ENCODE results near the gene KBTBD4.
"Not testable (repeated sequence)": the region's sequence is repeated elsewhere in the genome, so short reads cannot be mapped to it uniquely, and the experiment has no call there.

KBTBD4 gene

DNA sequence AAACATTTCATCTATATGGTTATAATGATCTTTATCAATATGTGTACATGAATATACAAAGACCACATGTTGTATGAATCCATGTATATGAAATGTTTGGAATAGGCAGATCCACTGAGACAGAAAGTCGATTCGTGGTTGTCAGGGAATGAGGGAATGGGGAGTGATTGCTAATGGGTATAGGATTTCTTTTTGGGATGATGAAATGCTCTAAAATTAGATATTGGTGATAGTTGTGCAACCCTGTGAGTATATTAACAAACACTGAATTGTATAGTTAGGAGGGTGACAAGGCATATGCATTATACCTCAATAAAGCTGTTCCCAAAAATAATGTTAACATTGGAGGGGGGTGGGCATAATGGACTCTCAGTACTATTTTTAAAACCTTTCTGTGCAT, 18.3 kb downstream of the KBTBD4 start:
- DNase-seq (ENCODE audit: low read depth in 2 of 2): no peak

GRCh38 chr11:47558695-47559094, 20.1 kb downstream of the KBTBD4 start:
- DNase-seq (ENCODE audit: low read depth in 2 of 2): no peak

DNA sequence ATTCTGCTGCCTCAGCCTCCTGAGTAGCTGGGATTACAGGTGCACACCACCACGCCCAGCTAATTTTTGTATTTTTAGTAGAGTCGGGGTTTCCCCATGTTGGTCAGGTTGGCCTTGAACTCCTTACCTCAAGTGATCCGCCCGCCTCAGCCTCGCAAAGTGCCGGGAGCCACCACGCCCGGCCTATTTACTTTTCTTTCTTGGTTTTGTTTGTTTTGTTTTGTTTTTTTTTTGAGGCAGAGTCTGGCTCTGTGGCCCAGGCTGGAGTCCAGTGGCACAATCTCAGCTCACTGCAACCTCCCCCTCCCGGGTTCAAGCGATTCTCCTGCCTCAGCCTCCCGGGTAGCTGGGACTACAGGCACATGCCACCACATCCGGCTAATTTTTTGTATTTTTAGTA, 21.8 kb downstream of the KBTBD4 start:
- not testable (repeated sequence) for DNase-seq (ENCODE audit: low read depth in 2 of 2)

- DNase-seq (ENCODE audit: low read depth in 2 of 2): no peak
Observed at GRCh38 chr11:47553406-47553743, 25.4 kb downstream of the KBTBD4 start.

DNA sequence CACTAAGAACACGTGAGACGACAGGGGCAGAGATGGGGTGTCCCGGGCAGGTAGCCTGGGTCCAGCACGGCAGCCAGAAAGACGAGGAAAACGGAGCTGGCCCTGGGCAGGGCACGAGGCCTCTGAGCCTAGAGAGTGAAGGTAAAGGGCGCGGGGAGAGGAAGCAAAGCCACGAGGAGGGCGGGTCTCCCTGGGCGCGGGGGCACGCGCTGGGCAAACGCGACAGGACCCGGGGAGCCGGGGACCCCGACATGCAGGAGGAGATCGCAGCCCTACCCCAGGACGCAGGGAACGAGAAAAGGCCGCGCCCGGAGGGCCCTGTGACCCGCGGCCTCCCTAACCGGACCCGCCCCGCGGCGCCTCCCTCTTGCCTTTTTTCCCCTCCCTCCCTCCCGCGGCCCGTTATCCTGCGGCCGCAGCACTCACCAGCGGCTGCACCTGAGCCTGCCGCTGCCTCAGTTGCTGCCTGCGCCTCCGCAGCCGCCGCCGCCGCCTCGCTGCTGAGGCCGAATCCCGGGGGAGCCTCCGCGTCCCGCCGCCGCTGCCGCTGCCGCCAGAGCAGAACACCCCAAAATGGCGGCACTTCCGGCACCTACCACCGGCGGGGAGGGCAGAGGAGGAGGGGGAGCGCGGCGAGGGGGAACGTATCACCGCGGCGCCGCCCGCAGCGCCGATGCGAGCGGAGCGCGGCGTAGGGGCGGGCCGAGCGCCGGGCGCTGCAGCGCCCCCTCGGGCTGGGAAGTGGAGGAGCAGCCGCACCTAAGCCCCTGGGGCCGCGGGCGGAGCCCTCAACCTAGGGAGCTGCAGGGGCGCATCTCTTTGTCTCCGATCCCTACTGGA, 26.0 kb downstream of the KBTBD4 start, which contains the start of gene CELF1:
Gene CELF1, minus strand, starts transcription at position 567 of the 840 bp plus-strand sequence. CDS start 53,609 bp downstream, outside the sequence.
- peak; percentile 85 to 89 for DNase-seq (ENCODE audit: low read depth in 2 of 2)

DNA sequence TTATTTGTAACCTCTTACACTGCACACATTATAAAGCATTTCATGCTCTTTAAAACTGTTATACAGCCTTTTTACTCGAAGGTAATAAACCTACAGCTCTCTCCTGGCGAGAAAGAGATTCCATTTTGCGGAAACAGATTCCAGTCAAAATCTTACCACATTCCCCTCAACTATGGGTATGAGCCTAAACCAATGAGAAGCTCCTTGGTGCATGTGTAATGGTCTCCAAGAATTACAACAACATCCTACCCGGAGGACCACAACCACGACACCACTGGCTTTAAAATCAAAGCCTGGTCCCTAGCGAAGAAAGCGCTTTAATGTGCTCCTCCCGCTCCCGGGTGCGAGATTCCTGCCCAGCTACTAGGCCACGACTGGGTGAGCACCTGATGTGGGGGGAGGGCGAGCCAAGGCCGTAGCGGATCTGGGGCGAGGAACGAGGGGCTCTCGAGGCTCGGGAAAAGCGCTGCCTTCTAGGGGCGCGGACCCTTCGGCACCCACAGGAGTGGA, 26.7 kb downstream of the KBTBD4 start:
- peak in 1 of 2 donors; percentile 15 for DNase-seq (ENCODE audit: low read depth in 2 of 2)

- no peak for DNase-seq (ENCODE audit: low read depth in 2 of 2)
Observed at GRCh38 chr11:47551086-47551485, 27.7 kb downstream of the KBTBD4 start.

DNA sequence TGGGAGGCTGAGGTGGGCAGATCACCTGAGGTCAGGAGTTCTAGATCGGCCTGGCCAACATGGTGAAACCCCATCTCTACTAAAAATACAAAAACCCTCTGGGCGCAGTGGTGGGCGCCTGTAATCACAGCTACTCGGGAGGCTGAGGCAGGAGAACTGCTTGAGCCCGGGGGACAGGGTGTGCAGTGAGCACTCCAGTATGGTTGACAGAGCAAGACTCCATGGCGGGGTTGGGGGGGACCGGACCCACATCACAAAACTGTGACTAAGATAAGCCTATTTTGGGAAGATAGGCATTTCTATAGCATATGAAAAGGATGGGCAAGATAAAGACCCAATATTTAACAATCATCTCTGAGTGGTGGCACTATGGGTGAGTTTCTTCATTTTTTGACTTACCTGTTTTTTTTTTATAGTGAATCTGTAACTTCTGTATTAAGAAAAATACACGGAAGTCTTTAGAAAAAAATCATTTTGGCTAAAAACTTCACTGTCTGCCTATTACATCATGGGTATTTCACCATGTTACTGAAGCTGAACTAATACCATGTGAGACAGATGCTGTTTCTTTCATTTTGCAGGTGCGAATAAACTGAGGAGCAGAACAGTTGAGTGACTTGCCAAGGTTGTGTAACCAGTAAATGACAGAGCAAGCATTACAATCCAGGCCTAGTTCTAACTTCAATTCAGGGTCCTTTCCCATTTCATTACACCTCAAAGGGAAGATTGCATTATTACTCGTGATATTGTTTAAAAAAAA, 28.3 kb downstream of the KBTBD4 start:
- no peak for DNase-seq (ENCODE audit: low read depth in 2 of 2)

GRCh38 chr11:47546274-47546673, 32.5 kb downstream of the KBTBD4 start:
- DNase-seq (ENCODE audit: low read depth in 2 of 2): not testable (repeated sequence)

GRCh38 chr11:47545298-47545697, 33.5 kb downstream of the KBTBD4 start:
- no peak for DNase-seq (ENCODE audit: low read depth in 2 of 2)

GRCh38 chr11:47541070-47541469, 37.7 kb downstream of the KBTBD4 start:
- no peak for DNase-seq (ENCODE audit: low read depth in 2 of 2)

- no peak for DNase-seq (ENCODE audit: low read depth in 2 of 2)
Observed at GRCh38 chr11:47539681-47540039, 39.1 kb downstream of the KBTBD4 start.

DNA sequence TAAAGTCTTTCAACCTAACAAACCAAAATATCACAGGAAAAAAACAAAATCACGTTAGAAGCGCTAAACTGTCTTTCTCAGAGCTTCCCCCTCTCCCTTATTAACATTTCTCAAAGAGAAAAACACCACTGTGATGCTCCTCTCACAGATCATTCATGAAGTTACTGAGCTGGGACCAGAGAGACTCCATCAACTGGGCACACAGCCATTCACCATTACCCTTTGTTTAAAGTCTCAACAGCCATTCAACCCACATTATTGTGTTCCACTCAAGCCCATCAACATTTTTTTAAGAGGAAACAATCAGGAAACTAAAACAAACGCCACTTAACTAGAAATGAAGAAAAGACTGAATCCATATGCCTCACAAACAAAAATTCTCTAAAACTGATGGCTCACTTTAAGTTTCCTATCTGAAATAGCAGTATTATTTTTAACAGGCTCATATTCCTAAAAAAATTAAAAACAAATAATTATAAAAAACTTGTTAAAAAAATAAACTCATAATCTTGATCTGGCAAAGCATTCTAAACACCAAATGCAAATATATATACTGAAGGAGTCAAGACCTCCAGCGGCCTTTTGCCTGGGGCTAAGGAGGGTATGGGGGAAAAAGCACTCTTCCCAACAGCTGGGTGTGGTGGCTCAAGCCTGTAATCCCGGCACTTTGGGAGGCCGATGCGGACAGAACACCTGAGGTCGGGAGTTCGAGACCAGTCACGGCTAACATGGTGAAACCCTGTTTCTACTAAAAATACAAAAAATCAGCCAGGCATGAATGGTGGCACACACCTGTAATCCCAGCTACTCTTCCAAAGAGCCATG, 39.8 kb downstream of the KBTBD4 start:
- DNase-seq (ENCODE audit: low read depth in 2 of 2): no peak

DNA sequence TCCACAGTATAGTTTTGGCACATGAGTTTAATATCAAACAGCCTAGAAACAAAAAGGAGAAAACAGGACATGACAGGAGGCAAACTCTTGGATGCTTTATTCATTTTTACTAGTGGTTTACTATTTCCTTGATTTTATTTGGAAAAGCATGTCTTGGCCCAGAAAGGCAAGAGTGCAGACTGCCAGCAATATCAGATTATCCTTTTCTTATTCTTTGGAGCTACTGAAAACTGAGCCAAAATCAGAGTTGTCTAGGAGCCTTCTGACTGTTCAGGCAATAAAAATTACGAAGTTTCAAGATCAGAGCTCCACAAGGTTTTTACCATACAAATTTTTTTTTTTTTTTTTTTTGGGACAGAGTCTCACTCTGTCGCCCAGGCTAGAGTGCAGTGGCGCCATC, 41.9 kb downstream of the KBTBD4 start:
- DNase-seq (ENCODE audit: low read depth in 2 of 2): no peak

GRCh38 chr11:47534704-47535251, 44.0 kb downstream of the KBTBD4 start:
- no peak for DNase-seq (ENCODE audit: low read depth in 2 of 2)

GRCh38 chr11:47533690-47534151, 45.0 kb downstream of the KBTBD4 start:
- no peak for DNase-seq (ENCODE audit: low read depth in 2 of 2)

GRCh38 chr11:47532597-47533213, 46.1 kb downstream of the KBTBD4 start:
- DNase-seq (ENCODE audit: low read depth in 2 of 2): no peak

GRCh38 chr11:47531666-47532065, 47.1 kb downstream of the KBTBD4 start:
- no peak for DNase-seq (ENCODE audit: low read depth in 2 of 2)

DNA sequence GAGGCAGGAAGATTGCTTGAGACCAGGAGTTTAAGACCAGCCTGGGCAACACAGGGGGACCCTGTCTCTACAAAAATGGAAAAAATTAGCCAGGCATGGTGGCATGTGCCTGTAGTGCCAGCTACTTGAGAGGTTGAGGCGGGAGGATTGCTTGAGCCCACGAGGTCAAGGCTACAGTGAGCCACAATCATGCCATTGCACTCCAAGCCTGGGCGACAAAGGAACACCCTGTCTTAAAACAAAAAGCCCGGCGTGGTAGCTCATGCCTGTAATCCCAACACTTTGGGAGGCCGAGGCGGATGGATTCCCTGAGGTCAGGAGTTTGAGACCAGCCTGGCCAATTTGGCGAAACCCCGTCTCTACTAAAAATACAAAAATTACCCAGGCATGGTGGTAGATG, 48.0 kb downstream of the KBTBD4 start:
- DNase-seq (ENCODE audit: low read depth in 2 of 2): not testable (repeated sequence)

- no peak for DNase-seq (ENCODE audit: low read depth in 2 of 2)
Observed at GRCh38 chr11:47529951-47530350, 48.8 kb downstream of the KBTBD4 start.

DNA sequence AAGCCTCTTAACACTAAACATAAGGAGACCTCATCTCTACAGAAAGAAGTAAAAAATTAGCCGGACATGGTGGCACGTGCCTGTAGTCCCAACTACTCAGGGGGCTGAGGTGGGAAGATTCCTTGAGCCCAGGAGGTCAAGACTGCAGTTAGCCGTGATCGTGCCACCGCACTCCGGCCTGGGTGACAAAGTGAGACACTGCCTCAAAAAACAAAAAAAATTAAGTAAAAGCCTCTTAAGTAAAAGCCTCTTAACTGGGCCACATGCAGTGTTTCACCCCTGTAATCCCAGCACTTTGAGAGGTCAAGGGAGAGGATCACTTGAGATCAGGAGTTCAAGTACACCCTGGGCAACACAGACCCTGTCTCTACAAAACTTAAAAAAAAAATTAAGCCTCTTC, 51.6 kb downstream of the KBTBD4 start:
- DNase-seq (ENCODE audit: low read depth in 2 of 2): no peak

Data from activated CD4-positive, alpha-beta T cell treated with anti-CD3 and anti-CD28 coated beads for 24 hours (primary cell).